ENCODE results near the gene SNCB. TPM values are rescaled to one million over a fixed set of nuclear protein-coding genes. Genes with fewer than 3 reads are reported as not detected.

The SNCB gene
- total and polyA plus RNA-seq, 11 donors, result 0.23 TPM; not detected in 10

DNA sequence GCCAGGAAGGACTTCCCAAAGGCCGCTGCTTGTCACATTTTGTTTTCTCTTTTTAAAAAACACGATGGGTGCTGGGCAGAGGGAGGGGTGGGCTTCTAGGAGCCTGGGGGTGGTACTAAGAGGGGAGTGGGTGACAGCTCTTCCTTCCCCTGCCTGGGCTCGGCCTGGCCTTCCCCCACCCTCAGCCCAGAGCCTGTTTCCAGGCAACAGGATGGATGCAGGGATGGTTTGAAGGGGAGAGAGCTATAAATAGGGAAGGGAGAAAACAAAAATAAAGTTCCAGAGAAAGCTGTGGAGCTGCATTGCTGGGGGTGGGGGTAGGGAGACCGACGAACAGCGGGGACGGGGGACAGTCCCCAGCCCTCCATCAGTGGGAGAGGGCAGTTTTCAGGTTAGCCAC is 13.8 kb downstream of the SNCB start:
- no peak for DNase-seq
- no peak for ATAC-seq
- 29 to 53% (median 39%) methylated on average over 7 of the region's 7 CpGs for WGBS, 4 donors
- no peaks in the 10 kb centered on the region for H3K36me3 ChIP-seq
- H3K27ac ChIP-seq, result no peak overlapping the region
- intact Hi-C loops (cut with DNase I), result no loop called here
- H3K9me3 ChIP-seq, result no peaks in the 10 kb centered on the region
- H3K27me3 ChIP-seq, result peaks cover 27 to 78% (median 47%) of the 10 kb centered on the region in 9 donors
- no peak for TF ChIP-seq POLR2A (IDR thresholded peaks at IDR 0.05)
- TF ChIP-seq, protein P1, sequence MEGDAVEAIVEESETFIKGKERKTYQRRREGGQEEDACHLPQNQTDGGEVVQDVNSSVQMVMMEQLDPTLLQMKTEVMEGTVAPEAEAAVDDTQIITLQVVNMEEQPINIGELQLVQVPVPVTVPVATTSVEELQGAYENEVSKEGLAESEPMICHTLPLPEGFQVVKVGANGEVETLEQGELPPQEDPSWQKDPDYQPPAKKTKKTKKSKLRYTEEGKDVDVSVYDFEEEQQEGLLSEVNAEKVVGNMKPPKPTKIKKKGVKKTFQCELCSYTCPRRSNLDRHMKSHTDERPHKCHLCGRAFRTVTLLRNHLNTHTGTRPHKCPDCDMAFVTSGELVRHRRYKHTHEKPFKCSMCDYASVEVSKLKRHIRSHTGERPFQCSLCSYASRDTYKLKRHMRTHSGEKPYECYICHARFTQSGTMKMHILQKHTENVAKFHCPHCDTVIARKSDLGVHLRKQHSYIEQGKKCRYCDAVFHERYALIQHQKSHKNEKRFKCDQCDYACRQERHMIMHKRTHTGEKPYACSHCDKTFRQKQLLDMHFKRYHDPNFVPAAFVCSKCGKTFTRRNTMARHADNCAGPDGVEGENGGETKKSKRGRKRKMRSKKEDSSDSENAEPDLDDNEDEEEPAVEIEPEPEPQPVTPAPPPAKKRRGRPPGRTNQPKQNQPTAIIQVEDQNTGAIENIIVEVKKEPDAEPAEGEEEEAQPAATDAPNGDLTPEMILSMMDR (IDR thresholded peaks at IDR 0.05), result no peak
- H3K4me3 ChIP-seq, result no peak overlapping the region
- H3K4me1 ChIP-seq, result peaks cover 0 to 26% (median 10%) of the 10 kb centered on the region in 12 donors

DNA sequence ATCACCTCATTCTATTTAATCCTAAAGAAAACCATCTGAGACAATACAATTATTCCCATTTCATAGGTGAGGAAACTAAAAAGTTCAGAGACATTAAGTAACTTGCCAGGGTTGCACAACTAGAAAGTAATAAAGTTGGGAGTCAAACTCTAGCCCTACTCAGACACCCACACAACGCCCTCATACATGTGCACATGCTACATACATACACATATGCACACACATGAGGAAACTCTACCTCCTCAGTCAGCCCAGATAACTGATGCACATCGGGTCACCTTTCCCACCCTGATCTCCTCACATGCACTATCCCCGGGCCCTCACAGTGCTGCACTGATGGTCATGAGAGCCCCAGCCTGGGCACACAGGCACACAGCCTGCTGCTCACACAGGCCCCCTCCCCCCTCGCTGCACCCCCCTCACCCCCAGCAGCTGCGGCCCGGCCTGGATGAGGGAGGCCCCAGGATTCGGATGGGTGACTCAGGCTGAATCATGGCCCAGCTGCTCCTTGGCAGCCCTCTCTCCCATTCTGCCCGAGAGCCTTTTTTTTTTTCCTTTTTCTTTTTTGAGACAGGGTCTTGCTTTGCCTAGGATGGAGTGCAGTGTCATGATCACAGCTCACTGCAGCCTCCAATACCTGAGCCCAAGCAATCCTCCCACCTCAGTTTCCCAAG is 15.4 kb downstream of the SNCB start:
- Histone ChIP-seq H3K27ac (no peak overlapping the region), H3K4me1 (peaks cover 0 to 21% (median 11%) of the 10 kb centered on the region in 12 donors), H3K36me3 (no peaks in the 10 kb centered on the region), H3K4me3 (no peak overlapping the region), H3K9me3 (no peaks in the 10 kb centered on the region), H3K27me3 (peaks cover 14 to 62% (median 35%) of the 10 kb centered on the region in 9 donors)
- DNase-seq, result no peak
- intact Hi-C loops (cut with DNase I), result no loop called here
- no peak for TF ChIP-seq POLR2A (IDR thresholded peaks at IDR 0.05)
- TF ChIP-seq, protein P1 (IDR thresholded peaks at IDR 0.05), result no peak
- WGBS, 4 donors, result 54 to 67% (median 58%) methylated on average over 8 of the region's 8 CpGs
- ATAC-seq, result no peak

DNA sequence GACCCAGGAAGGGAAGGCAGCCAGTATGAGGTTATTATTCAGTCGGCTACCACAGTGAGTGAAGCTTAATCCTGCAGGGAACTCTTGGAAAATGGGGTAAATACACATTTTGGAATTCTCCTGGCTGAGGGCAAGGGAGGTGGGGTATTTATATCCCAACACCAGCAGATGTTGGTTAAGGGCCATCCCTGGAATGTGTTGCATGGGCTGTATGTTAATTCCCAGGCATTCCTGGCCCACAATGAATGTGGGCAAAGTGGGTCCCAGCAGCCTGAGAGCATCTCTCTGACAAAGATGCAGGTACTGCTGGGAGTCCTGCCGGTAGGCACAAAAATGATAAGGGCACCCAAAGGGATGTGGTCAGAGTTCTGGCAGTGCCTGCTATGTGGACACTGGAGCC is 17.5 kb downstream of the SNCB start:
- intact Hi-C loops (cut with DNase I), result no loop called here
- H3K27ac ChIP-seq, result no peak overlapping the region

DNA sequence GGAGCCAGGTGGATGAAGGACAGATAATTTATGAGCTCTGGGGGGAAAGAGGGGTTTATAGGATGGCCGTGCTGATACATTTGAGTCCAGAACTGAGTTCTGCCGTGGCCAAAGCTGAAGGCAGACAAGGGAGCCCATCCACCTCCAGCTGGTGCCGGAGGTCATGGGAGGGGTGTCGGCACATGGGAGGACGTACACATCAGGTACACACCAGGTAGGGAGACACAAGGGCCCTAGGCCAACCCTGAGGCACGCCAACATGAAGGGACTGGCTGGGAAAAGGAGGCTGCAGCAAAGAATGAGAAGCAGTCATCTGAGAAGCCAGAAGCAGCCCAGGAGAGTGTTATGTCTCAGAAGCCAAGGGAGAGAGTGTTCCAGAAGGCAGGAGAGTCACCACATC is 18.3 kb downstream of the SNCB start:
- Histone ChIP-seq H3K9me3 (no peaks in the 10 kb centered on the region), H3K4me3 (no peak overlapping the region), H3K4me1 (peaks cover 0 to 18% (median 5%) of the 10 kb centered on the region in 12 donors), H3K27me3 (peaks cover 0 to 33% (median 10%) of the 10 kb centered on the region in 9 donors), H3K27ac (no peak overlapping the region), H3K36me3 (no peaks in the 10 kb centered on the region)
- no peak for ATAC-seq
- intact Hi-C loops (cut with DNase I), result no loop called here
- DNase-seq, result no peak
- no peak for TF ChIP-seq POLR2A (IDR thresholded peaks at IDR 0.05)
- TF ChIP-seq, protein P1 (IDR thresholded peaks at IDR 0.05), result no peak
- 80 to 86% (median 83%) methylated on average over 6 of the region's 6 CpGs for WGBS, 4 donors

More for the DNA sequence above, 17.5 kb downstream of the SNCB start:
- no peaks in the 10 kb centered on the region for H3K36me3 ChIP-seq
- 61 to 70% (median 62%) methylated on average over 2 of the region's 2 CpGs for WGBS, 4 donors
- H3K4me3 ChIP-seq, result no peak overlapping the region
- no peak for DNase-seq
- no peak for ATAC-seq
- TF ChIP-seq POLR2A (IDR thresholded peaks at IDR 0.05), result no peak
- TF ChIP-seq, protein P1 (IDR thresholded peaks at IDR 0.05), result no peak
- no peaks in the 10 kb centered on the region for H3K9me3 ChIP-seq
- peaks cover 0 to 18% (median 5%) of the 10 kb centered on the region in 12 donors for H3K4me1 ChIP-seq
- H3K27me3 ChIP-seq, result peaks cover 0 to 42% (median 14%) of the 10 kb centered on the region in 9 donors
